ENCODE results near the gene AKNA.

GRCh38 chr9:114410910-114411309 lies 23.1 kb upstream of the AKNA start:
- TF ChIP-seq CTCF (IDR thresholded peaks at IDR 0.05) (no peak), RAD21 (conservative IDR thresholded peaks at IDR 0.05 in 1 of 2, IDR thresholded peaks at IDR 0.05 in 1 of 2) (no peak), JUN (IDR thresholded peaks at IDR 0.05) (no peak)
